Activated CD4-positive, alpha-beta T cell treated with anti-CD3 and anti-CD28 coated beads, Interleukin-2, amount 50 U/mL, for 48 hours (primary cell): ENCODE results near the gene CACNG4.

Experiments
- DNase-seq, 2 experiments: peaks; one replicate each; pipeline ENCODE4 v3.0.0-alpha.2; 2020

The CACNG4 gene

DNA sequence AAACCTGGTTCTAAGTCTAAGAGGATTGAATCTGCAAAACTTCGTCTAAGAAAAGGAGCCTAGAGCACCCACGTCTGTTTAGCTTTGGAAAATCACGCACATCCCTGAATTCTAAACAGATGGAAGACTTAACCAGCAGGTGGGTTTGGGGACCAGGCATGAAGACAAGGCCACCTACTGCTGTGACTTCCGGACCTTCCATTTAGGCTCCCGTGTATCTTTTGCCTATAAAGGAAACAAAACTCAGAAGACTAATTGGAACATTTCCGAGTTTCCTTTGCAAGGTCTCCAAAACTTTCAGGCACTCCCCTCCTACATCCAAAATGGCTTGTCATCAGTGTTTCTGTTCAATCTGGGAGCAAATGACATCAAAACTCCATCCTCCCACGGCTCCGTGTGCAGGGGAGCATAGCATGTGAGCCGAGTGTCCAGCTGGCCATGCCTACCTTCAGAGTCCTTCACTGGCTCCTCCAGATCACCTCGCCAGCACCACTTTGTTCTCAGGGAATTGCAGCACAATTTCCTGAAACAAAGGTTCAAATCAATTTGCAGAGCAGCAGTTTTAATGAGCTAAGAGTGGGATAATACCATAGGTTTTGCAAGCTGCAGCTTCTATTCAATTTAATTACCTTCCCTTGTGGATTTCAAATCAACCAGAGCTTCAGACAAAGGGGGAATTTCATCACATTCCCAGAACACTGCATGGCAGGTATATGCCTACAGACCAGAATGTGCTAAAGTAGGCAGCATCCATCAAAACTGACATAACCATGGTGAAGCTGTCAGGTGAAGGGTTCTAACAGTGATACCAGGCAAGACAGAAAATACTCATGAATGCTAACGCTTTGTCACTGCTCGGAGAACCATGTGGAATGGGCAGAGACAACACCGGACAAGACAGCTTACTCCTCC, 103.3 kb downstream of the CACNG4 start:
- DNase-seq: no peak

DNA sequence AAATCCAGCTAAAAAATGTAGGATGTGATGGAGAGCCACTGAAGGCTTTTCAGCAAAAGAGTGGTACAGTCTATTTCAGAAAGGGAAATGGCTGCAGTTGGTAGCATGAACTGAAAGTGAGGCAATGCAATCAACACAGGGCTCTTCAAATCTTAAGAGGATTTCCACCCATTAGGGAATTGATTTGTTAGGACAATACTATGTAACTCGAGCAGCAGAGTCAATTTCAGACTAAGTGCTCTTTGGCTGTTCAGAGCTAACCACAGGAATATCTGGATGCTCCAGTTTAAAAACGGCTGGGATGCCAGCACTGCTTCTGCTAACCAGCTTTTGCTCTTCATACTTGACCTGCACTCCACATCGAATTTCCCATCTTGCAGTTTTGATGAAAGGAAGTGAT, 104.5 kb downstream of the CACNG4 start:
- DNase-seq: no peak

DNA sequence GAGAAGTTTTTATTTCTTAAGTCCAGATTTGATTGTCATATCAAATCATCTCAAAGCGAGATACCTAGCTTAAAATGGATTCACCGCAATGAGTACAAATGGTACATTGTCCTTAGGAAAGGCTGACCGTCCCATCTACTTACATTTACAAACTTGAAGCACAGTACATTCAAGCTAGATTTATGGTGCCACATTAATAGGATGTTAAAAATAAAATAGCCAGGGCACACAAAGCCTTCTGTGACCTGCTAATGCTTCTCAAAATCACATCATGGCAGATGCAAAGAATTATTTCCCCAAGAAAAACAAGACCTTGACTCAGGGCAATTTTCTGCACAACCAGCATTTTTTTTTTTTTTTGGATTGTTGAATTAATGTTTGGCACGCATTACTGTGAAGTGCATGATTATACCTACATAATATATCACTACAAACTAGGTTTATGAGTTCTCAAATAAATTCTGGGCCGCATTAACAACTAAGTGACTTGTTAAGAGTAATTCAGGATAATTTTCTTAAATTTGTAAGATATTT, 105.2 kb downstream of the CACNG4 start:
- no peak for DNase-seq

DNA sequence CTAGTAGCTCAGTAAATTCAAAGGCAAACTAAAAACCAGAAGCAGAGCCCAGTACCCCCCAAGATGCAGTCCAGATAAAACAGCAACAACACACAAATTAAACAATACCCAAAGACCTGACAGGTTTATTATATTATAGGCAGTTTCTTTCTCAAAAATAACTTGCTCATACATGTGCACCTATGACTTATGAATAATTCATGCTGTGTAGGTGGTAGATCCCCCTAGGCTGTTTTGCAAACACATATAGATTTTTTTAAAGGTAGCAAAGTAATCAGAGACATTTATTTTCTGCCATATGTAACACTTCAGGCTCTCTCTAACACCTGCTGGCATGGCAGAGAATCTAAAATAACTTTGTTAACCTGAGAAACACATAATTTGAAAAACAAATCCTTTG, 107.1 kb downstream of the CACNG4 start:
- DNase-seq: no peak

DNA sequence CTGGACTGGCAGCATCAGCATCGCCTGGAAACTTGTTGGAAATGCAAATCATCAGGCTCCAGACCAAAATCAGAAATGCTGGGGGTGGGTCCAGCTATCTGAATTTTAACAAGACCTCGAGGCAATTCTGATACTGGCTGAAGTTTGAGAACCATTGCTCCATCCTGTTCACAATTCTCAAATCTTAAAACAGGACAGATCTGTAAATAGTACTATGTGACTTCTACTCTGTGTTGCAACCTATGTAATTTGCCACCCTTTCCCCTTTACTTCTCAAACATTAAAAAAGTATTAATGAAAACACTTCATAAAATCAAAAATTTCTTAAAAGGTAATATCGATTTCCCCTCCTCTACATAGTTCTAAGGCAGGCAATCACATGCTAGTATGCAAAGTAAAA, 108.4 kb downstream of the CACNG4 start:
- no peak for DNase-seq

DNA sequence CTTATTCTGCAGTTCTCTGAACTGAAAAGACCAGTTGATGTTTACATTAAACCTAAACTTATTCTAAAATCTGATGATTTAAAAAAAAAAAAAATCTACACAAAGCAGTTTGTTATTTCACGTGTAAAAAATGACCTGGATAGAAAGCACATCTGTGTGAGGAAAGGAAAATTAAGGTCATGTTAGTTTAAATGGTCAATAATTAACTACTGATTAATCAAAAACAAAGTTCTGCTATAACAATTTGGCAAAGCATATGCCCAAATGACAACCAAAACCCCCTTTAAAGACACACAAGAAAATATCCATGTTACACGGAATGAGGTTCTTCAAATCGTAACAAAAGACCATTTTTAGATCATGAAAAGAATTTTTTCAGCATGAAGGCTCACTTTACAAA, 110.3 kb downstream of the CACNG4 start:
- no peak for DNase-seq

DNA sequence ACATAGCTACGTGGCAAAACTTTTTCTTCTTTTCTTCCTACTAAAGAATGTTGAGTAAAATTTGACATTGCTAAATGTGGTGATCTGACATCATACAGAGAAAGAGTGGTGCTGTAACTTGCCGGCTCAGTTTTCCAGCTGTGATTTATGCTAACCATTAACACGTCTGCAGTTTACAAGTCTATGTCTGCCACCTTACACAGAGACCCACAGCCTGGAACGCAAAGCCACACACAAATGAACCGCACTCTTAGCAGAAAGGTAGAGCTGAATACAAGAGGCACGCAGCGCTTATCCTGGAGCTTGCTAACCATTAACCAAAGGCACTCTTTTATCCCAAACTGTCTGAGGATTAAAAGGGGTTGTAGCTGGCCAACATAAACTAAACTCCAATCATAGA, 111.8 kb downstream of the CACNG4 start:
- DNase-seq: no peak

DNA sequence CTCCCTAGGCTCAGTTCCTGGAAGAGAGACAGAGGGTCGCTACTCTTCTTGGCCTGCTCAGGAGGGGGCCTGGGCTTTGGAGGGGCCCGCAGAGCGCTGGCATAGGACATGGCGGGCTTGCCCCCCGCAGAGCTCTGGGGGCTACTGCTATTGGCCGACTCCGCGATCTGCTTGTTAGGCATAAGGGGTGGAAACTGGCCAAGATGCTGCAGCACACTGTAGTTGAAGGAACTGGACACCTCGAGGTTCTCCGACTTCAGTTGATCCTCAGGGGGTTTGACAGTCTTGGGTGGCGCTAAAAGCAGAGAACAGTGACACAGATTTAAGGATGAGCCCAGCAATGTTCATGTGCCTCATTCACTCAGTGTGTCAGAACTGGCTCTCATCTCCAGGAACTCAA, 113.8 kb downstream of the CACNG4 start:
- DNase-seq: no peak

DNA sequence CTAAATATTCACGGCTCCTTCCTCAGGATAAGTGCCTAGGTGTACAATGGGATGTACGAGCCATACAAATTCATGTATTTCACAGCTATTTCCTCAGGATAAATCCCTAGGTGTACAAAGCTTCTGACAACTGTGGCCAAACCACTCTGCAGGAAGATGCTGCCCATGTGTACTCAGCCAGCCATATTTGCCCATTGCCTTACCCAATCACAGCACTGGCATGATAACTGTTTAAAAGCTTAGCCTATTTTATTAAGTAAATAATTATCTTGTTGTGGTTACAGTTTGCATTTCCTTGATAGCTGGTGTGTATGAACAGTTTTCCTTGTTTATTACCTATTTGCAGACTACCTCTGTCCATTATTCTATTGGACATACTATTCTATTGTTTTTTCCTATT, 115.0 kb downstream of the CACNG4 start:
- DNase-seq: no peak

DNA sequence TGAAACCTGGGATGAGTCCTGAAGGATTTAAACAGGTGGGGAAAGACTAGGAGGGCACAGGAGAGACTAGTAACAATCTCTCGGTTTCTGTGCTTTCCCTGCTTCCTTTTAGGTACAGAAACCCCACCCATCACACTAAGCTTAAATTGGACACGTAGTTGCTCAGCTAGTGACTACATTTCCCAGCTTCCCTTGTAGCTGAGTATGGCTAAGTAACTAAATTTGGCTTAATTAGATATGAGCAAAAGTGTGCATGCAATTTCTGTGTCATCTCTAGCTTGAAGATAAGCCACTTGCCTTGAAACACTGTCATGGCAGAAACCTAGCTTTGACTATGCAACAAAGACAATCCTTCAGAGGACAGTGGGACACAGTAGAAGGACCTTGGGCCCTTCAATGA, 116.3 kb downstream of the CACNG4 start:
- DNase-seq: no peak

DNA sequence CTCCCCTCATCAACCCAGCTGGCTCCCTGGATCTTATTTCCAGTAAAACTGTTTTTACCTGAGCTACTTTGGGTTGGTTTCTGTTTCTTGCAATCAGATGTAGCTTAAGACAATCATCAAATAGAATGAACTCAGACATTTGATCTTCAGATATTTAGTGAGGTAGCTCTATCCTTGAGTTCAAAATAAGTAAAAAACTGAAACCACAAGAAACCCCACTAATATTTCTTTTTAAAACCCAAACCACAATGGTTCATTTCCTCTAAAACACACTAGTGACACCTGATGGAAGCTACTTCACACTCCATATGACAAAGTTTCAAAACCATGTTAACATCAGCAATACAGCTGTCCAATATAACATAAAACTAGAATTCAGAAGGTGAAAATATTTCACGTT, 117.6 kb downstream of the CACNG4 start:
- no peak for DNase-seq
